ENCODE measurements around the gene NUDT3.

NUDT3 gene

GRCh38 chr6:34239893-34240292 lies 152.6 kb downstream of the NUDT3 start:
- DNase-seq: no peak

- no peak for DNase-seq
These were observed 153.0 kb downstream of the NUDT3 start for GRCh38 chr6:34239500-34239825.

GRCh38 chr6:34238585-34239499 lies 153.6 kb downstream of the NUDT3 start:
- DNase-seq: no peak

GRCh38 chr6:34237722-34238584 lies 154.5 kb downstream of the NUDT3 start:
- DNase-seq: peak in 16 of 51 donors; percentile 12 to 58 (median 42)

- peak in 6 of 51 donors; percentile 30 to 64 (median 52) for DNase-seq
These were observed 155.2 kb downstream of the NUDT3 start for GRCh38 chr6:34237316-34237721.

GRCh38 chr6:34236443-34237315 lies 155.8 kb downstream of the NUDT3 start, which contains the start of gene HMGA1:
Gene HMGA1 (plus strand): TSS chr6:34236873. CDS start chr6:34240781, 3,908 bp downstream.
- DNase-seq: peak in 48 of 51 donors; percentile 40 to 89 (median 74)

GRCh38 chr6:34236131-34236442 lies 156.4 kb downstream of the NUDT3 start:
- DNase-seq: peak in 1 of 51 donors; percentile 32

- DNase-seq: peak in 1 of 51 donors; percentile 15
These were observed 156.9 kb downstream of the NUDT3 start for GRCh38 chr6:34235307-34236130.

- no peak for DNase-seq
These were observed 157.7 kb downstream of the NUDT3 start for GRCh38 chr6:34234667-34235306.

GRCh38 chr6:34233867-34234266 lies 158.6 kb downstream of the NUDT3 start:
- no peak for DNase-seq

GRCh38 chr6:34232901-34233300 lies 159.6 kb downstream of the NUDT3 start:
- DNase-seq: peak in 6 of 51 donors; percentile 7 to 20 (median 16)

- no peak for DNase-seq
These were observed 160.7 kb downstream of the NUDT3 start for GRCh38 chr6:34231566-34232336.

- DNase-seq: no peak
These were observed 161.7 kb downstream of the NUDT3 start for GRCh38 chr6:34230653-34231371.

GRCh38 chr6:34229877-34230276 lies 162.6 kb downstream of the NUDT3 start:
- DNase-seq: no peak
